CD4-positive, CD25-positive, alpha-beta regulatory T cell (primary cell): ENCODE results near the gene SLC35G6. TPM values are rescaled to one million over a fixed set of nuclear protein-coding genes. Genes with fewer than 3 reads are reported as not detected.
"Not testable (repeated sequence)": the region's sequence is repeated elsewhere in the genome, so short reads cannot be mapped to it uniquely, and the experiment has no call there.

Experiments
- ATAC-seq, 2 donors: fragments of 150-1000 bp; cut with Tn5 transposase; one replicate each; pipeline ENCODE4 v1.10.0; 2021; ENCODE audit warnings: low read depth in 2 of 2, moderate number of reproducible peaks in 2 of 2, moderate library complexity in 1 of 2
- DNase-seq, 3 donors: peaks; one replicate each; pipeline versions ENCODE4 v3.0.0 to v3.0.0-alpha.2; 2012 to 2022; ENCODE audit warnings: mixed read lengths in 1 of 3
- H3K27ac ChIP-seq: one replicate; pipeline ENCODE4 v1.7.0; 2013; ENCODE audit warnings: mild to moderate bottlenecking, low read length; ENCODE audit not compliant: insufficient read depth, poor library complexity, severe bottlenecking
- H3K27me3 ChIP-seq: one replicate; pipeline ENCODE4 v1.7.0; 2013; ENCODE audit warnings: low read length; ENCODE audit not compliant: control insufficient read depth, insufficient read depth
- H3K36me3 ChIP-seq: one replicate; pipeline ENCODE4 v1.7.0; 2013; ENCODE audit warnings: mild to moderate bottlenecking, low read length, moderate library complexity; ENCODE audit not compliant: control insufficient read depth, insufficient read depth
- H3K4me1 ChIP-seq: 2 replicates; pipeline ENCODE4 v1.7.0; 2013; ENCODE audit warnings: mild to moderate bottlenecking, low read length; ENCODE audit not compliant: insufficient read depth, control insufficient read depth, poor library complexity, severe bottlenecking
- H3K4me3 ChIP-seq: one replicate; pipeline ENCODE4 v1.7.0; 2013; ENCODE audit warnings: low read depth, mild to moderate bottlenecking, low read length, moderate library complexity
- H3K9me3 ChIP-seq, 2 experiments: 1 replicate in 1 of 2; 2 replicates in 1 of 2; pipeline ENCODE4 v1.7.0; 2013; ENCODE audit warnings: low read length in 2 of 2, mild to moderate bottlenecking in 1 of 2, moderate library complexity in 1 of 2; ENCODE audit not compliant: control insufficient read depth in 2 of 2
- H3K27ac Mint-ChIP-seq, 3 donors: one replicate each; pipeline ENCODE4 v1.8.0; 2020 to 2022; ENCODE audit warnings: mild to moderate bottlenecking in 3 of 3, mixed read lengths in 3 of 3, moderate library complexity in 2 of 3
- H3K27me3 Mint-ChIP-seq: one replicate; pipeline ENCODE4 v1.8.0; 2022; ENCODE audit warnings: mild to moderate bottlenecking, mixed read lengths
- H3K36me3 Mint-ChIP-seq: one replicate; pipeline ENCODE4 v1.8.0; 2020; ENCODE audit warnings: mixed read lengths
- H3K4me1 Mint-ChIP-seq, 4 donors: one replicate each; pipeline ENCODE4 v1.8.0; 2020 to 2022; ENCODE audit warnings: mixed read lengths in 4 of 4, mild to moderate bottlenecking in 1 of 4
- H3K4me3 Mint-ChIP-seq, 4 donors: one replicate each; pipeline ENCODE4 v1.8.0; 2020 to 2022; ENCODE audit warnings: mild to moderate bottlenecking in 4 of 4, mixed read lengths in 4 of 4, moderate library complexity in 3 of 4
- H3K9me3 Mint-ChIP-seq, 7 donors: one replicate each; pipeline ENCODE4 v1.8.0; 2020 to 2022; ENCODE audit warnings: mixed read lengths in 7 of 7, mild to moderate bottlenecking in 3 of 7, moderate library complexity in 2 of 7
- polyA plus RNA-seq, 4 donors: library from polyadenylated mRNA; unstranded; fragments of 300-500 nt; fragmentation: Illumina TruSeq; gene quantifications; one replicate each; pipeline ENCODE4 v1.2.3, GENCODE V29; 2021
- total RNA-seq: library from RNA; stranded (reverse); gene quantifications from one replicate; pipeline ENCODE4 v1.2.3, GENCODE V29; 2022

Gene SLC35G6
- total RNA-seq: not detected
- not detected for polyA plus RNA-seq

GRCh38 chr17:7481275-7481674 lies at the start of gene SLC35G6:
Gene SLC35G6 (plus strand): TSS chr17:7481446. CDS start chr17:7481517, 71 bp downstream.
- peak within 1 kb of the TSS; percentile 97 to 100 (median 98) for H3K27ac Mint-ChIP-seq
- peaks cover 58% of the 10 kb centered on the region for H3K4me1 ChIP-seq
- H3K27ac ChIP-seq: peak within 1 kb of the TSS; percentile 100
- H3K9me3 Mint-ChIP-seq, ATAC-seq, H3K9me3 ChIP-seq, H3K27me3 ChIP-seq, DNase-seq, H3K36me3 ChIP-seq, H3K36me3 Mint-ChIP-seq: not testable (repeated sequence)
- H3K4me1 Mint-ChIP-seq: peaks cover 18 to 75% (median 59%) of the 10 kb centered on the region in 4 donors
- H3K4me3 ChIP-seq: peak within 1 kb of the TSS; percentile 73
- peaks cover 10% of the 10 kb centered on the region for H3K27me3 Mint-ChIP-seq
- peak within 1 kb of the TSS; percentile 89 to 99 (median 96) for H3K4me3 Mint-ChIP-seq

- peak overlapping the region in 1 of 4 donors; percentile 38 for H3K4me3 Mint-ChIP-seq
- no peaks in the 10 kb centered on the region for H3K27me3 ChIP-seq
- no peak for DNase-seq
- no peaks in the 10 kb centered on the region for H3K9me3 Mint-ChIP-seq
- H3K36me3 ChIP-seq: no peaks in the 10 kb centered on the region
- no peak overlapping the region for H3K27ac Mint-ChIP-seq
- peaks cover 4 to 19% (median 11%) of the 10 kb centered on the region in 4 donors for H3K4me1 Mint-ChIP-seq
- no peak for ATAC-seq
- H3K9me3 ChIP-seq: no peaks in the 10 kb centered on the region
- peaks cover 8% of the 10 kb centered on the region for H3K27me3 Mint-ChIP-seq
- no peak overlapping the region for H3K4me3 ChIP-seq
- H3K27ac ChIP-seq: no peak overlapping the region
- H3K36me3 Mint-ChIP-seq: no peaks in the 10 kb centered on the region
- H3K4me1 ChIP-seq: peaks cover 18% of the 10 kb centered on the region
These were observed 49.0 kb upstream of the SLC35G6 start for GRCh38 chr17:7432296-7432695.

- H3K9me3 ChIP-seq: no peaks in the 10 kb centered on the region
- peak overlapping the region; percentile 90 for H3K4me3 ChIP-seq
- H3K9me3 Mint-ChIP-seq: no peaks in the 10 kb centered on the region
- H3K4me3 Mint-ChIP-seq: peak overlapping the region; percentile 93 to 96 (median 95)
- DNase-seq (peak in 2 of 3 donors; percentile 48 to 81), ATAC-seq (peak; percentile 22 to 23)
- peaks cover 54% of the 10 kb centered on the region for H3K4me1 ChIP-seq
- H3K27ac ChIP-seq: peak overlapping the region; percentile 93
- H3K27me3 ChIP-seq: peaks cover 7% of the 10 kb centered on the region
- peak overlapping the region; percentile 92 to 98 (median 97) for H3K27ac Mint-ChIP-seq
- H3K36me3 Mint-ChIP-seq: peaks cover 10% of the 10 kb centered on the region
- peaks cover 34% of the 10 kb centered on the region for H3K27me3 Mint-ChIP-seq
- H3K36me3 ChIP-seq: no peaks in the 10 kb centered on the region
- peaks cover 5 to 51% (median 31%) of the 10 kb centered on the region in 4 donors for H3K4me1 Mint-ChIP-seq
These were observed 45.3 kb upstream of the SLC35G6 start for GRCh38 chr17:7435676-7436555.

- H3K4me1 Mint-ChIP-seq: peaks cover 5 to 55% (median 31%) of the 10 kb centered on the region in 4 donors
These were observed 44.5 kb upstream of the SLC35G6 start for GRCh38 chr17:7436556-7437368.

GRCh38 chr17:7437369-7437863 lies 43.8 kb upstream of the SLC35G6 start:
- Histone ChIP-seq H3K27me3 (peaks cover 20% of the 10 kb centered on the region), H3K27ac (peak overlapping the region; percentile 93), H3K4me1 (peaks cover 56% of the 10 kb centered on the region), H3K9me3 (no peaks in the 10 kb centered on the region), H3K36me3 (no peaks in the 10 kb centered on the region), H3K4me3 (no peak overlapping the region)
- Mint-ChIP-seq H3K4me1 (peaks cover 5 to 56% (median 31%) of the 10 kb centered on the region in 4 donors), H3K27ac (peak overlapping the region in 2 of 3 donors; percentile 65 to 90), H3K4me3 (peak overlapping the region in 3 of 4 donors; percentile 40 to 96 (median 72)), H3K27me3 (peaks cover 49% of the 10 kb centered on the region), H3K9me3 (peaks cover 0 to 1% (median 0%) of the 10 kb centered on the region in 7 donors), H3K36me3 (peaks cover 14% of the 10 kb centered on the region)
- ATAC-seq: no peak
- no peak for DNase-seq

More at GRCh38 chr17:7436556-7437368, 44.5 kb upstream of the SLC35G6 start:
- peak overlapping the region; percentile 82 to 98 (median 97) for H3K27ac Mint-ChIP-seq
- Histone ChIP-seq H3K9me3 (no peaks in the 10 kb centered on the region), H3K4me1 (peaks cover 56% of the 10 kb centered on the region), H3K27me3 (peaks cover 16% of the 10 kb centered on the region), H3K4me3 (peak overlapping the region; percentile 70), H3K27ac (peak overlapping the region; percentile 93), H3K36me3 (no peaks in the 10 kb centered on the region)
- peaks cover 12% of the 10 kb centered on the region for H3K36me3 Mint-ChIP-seq
- H3K27me3 Mint-ChIP-seq: peaks cover 43% of the 10 kb centered on the region
- peak; percentile 65 to 88 (median 85) for DNase-seq
- peak; percentile 68 to 72 for ATAC-seq
- no peaks in the 10 kb centered on the region for H3K9me3 Mint-ChIP-seq
- peak overlapping the region; percentile 93 to 96 (median 95) for H3K4me3 Mint-ChIP-seq

- Mint-ChIP-seq H3K27me3 (peaks cover 56% of the 10 kb centered on the region), H3K36me3 (peaks cover 14% of the 10 kb centered on the region), H3K4me1 (peaks cover 5 to 56% (median 31%) of the 10 kb centered on the region in 4 donors), H3K4me3 (peak overlapping the region; percentile 62 to 89 (median 78)), H3K9me3 (peaks cover 0 to 2% (median 0%) of the 10 kb centered on the region in 7 donors), H3K27ac (peak overlapping the region in 2 of 3 donors; percentile 62 to 90)
- H3K9me3 ChIP-seq: no peaks in the 10 kb centered on the region
- H3K4me1 ChIP-seq: peaks cover 56% of the 10 kb centered on the region
- DNase-seq (peak in 2 of 3 donors; percentile 31 to 39), ATAC-seq (no peak)
- no peaks in the 10 kb centered on the region for H3K36me3 ChIP-seq
- no peak overlapping the region for H3K27ac ChIP-seq
- peaks cover 23% of the 10 kb centered on the region for H3K27me3 ChIP-seq
- no peak overlapping the region for H3K4me3 ChIP-seq
These were observed 43.2 kb upstream of the SLC35G6 start for GRCh38 chr17:7437950-7438614.
